IPS-18a (cell line): ENCODE measurements around the gene C1R.

Experiments
- H3K27ac ChIP-seq: one replicate; pipeline ENCODE4 v1.5.1; 2013; ENCODE audit warnings: low read length
- H3K27me3 ChIP-seq: one replicate; pipeline ENCODE4 v1.6.1; 2013; ENCODE audit warnings: mild to moderate bottlenecking, low read length; ENCODE audit not compliant: control insufficient read depth, insufficient read depth
- H3K36me3 ChIP-seq: one replicate; pipeline ENCODE4 v1.6.1; 2013; ENCODE audit warnings: low read depth, low read length; ENCODE audit not compliant: control insufficient read depth
- H3K4me1 ChIP-seq: one replicate; pipeline ENCODE4 v1.6.1; 2013; ENCODE audit warnings: low read depth, low read length; ENCODE audit not compliant: control insufficient read depth
- H3K4me3 ChIP-seq: one replicate; pipeline ENCODE4 v1.5.1; 2013; ENCODE audit warnings: low read length
- H3K9ac ChIP-seq: one replicate; pipeline ENCODE4 v1.6.1; 2013; ENCODE audit warnings: mild to moderate bottlenecking, low read length, moderate library complexity
- H3K9me3 ChIP-seq: one replicate; pipeline ENCODE4 v1.6.1; 2013; ENCODE audit warnings: low read depth, low read length; ENCODE audit not compliant: control insufficient read depth

Gene C1R

GRCh38 chr12:7075518-7075917, 16.7 kb downstream of the C1R start:
- Histone ChIP-seq H3K4me1 (no peaks in the 10 kb centered on the region), H3K36me3 (no peaks in the 10 kb centered on the region), H3K9me3 (no peaks in the 10 kb centered on the region), H3K4me3 (no peak overlapping the region), H3K9ac (no peak overlapping the region), H3K27me3 (no peaks in the 10 kb centered on the region), H3K27ac (no peak overlapping the region)

- Histone ChIP-seq H3K27ac (no peak overlapping the region), H3K9ac (no peak overlapping the region), H3K27me3 (no peaks in the 10 kb centered on the region), H3K9me3 (no peaks in the 10 kb centered on the region), H3K4me1 (no peaks in the 10 kb centered on the region), H3K36me3 (no peaks in the 10 kb centered on the region), H3K4me3 (no peak overlapping the region)
Observed at GRCh38 chr12:7073946-7074345, 18.3 kb downstream of the C1R start.

DNA sequence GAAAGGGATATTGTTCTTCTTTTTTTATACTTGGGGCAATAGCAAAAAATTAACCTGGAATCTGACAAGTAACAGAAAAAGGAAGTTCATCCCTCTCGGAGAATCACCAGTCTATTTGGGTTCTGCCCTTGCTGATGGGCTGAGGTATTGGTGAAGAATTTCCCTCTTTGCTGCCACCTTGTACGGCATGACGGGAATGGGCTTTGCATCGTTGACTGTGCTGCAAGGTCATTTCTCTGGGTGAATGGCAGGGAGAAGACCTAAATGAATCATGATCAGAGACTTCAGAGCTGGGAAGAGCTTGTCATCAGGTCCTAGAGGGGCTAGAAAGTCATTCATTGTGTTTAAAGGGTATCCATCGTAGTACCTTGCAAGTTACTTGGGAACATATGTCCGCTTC, 19.7 kb downstream of the C1R start:
- no peaks in the 10 kb centered on the region for H3K9me3 ChIP-seq
- no peaks in the 10 kb centered on the region for H3K4me1 ChIP-seq
- no peaks in the 10 kb centered on the region for H3K36me3 ChIP-seq
- no peak overlapping the region for H3K9ac ChIP-seq
- no peaks in the 10 kb centered on the region for H3K27me3 ChIP-seq
- H3K27ac ChIP-seq: no peak overlapping the region
- no peak overlapping the region for H3K4me3 ChIP-seq

- H3K27me3 ChIP-seq: no peaks in the 10 kb centered on the region
Observed at GRCh38 chr12:7072035-7072434, 20.2 kb downstream of the C1R start.

GRCh38 chr12:7069386-7069785, 22.9 kb downstream of the C1R start:
- H3K27ac ChIP-seq: no peak overlapping the region
- no peaks in the 10 kb centered on the region for H3K36me3 ChIP-seq
- H3K4me1 ChIP-seq: no peaks in the 10 kb centered on the region
- H3K9me3 ChIP-seq: no peaks in the 10 kb centered on the region
- H3K9ac ChIP-seq: no peak overlapping the region
- H3K4me3 ChIP-seq: no peak overlapping the region
- no peaks in the 10 kb centered on the region for H3K27me3 ChIP-seq

More at GRCh38 chr12:7072035-7072434, 20.2 kb downstream of the C1R start:
- Histone ChIP-seq H3K27ac (no peak overlapping the region), H3K4me3 (no peak overlapping the region), H3K36me3 (no peaks in the 10 kb centered on the region), H3K9me3 (no peaks in the 10 kb centered on the region), H3K4me1 (no peaks in the 10 kb centered on the region), H3K9ac (no peak overlapping the region)

DNA sequence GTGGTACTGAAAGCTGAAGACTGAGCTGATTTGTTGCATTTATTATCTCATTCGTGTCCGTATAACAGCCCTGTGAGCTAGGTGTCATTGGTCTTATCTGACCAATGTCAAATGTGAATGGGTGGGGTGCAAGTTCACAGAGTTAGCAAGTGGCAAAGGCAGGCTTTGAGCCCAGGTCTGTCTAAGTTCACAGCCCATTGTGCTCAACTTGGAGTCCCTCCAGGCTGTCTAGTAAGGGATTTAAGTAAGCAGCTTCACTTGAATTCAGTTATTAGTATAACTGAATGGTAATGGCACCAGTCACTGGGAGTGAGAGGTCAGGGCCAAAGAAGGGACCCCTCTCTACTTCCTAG, 23.3 kb downstream of the C1R start:
- H3K4me3 ChIP-seq: no peak overlapping the region
- H3K27ac ChIP-seq: no peak overlapping the region
- H3K9ac ChIP-seq: no peak overlapping the region
- H3K9me3 ChIP-seq: no peaks in the 10 kb centered on the region
- H3K27me3 ChIP-seq: no peaks in the 10 kb centered on the region
- H3K4me1 ChIP-seq: no peaks in the 10 kb centered on the region
- no peaks in the 10 kb centered on the region for H3K36me3 ChIP-seq

DNA sequence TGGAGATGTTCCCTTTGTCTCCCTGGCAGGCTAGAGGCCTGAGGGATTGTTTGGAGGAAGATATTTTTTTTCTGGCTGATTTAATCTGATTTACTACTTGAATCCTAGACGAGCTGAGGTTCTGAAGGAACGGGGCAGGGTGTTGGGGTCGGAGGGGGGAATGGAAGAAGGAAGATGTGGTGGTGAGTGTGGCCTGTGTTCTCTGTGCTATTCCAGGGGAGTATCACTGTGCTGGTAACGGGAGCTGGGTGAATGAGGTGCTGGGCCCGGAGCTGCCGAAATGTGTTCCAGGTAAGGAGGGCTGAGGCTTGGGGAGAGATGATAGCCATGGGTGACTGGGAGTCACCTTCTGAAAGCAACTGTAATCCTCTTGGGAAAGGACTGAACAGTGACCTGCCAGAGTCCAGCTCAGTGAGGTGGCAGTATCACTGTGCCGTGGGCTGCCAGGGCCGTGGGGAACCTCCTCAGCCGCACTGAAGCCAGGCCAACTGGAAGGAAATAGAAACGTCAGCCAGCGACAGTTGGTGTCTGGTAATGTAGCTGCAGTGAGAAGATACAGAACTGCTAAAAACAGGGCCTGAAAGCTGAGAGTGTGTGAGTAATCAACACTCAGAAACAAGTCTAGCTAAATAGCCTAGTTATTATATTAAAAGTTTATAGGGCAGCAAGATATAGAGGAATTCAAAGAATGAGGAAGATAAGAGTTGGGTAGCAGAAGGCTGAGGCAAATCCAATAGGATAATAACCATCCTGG, 23.8 kb downstream of the C1R start:
- H3K9me3 ChIP-seq: no peaks in the 10 kb centered on the region
- no peaks in the 10 kb centered on the region for H3K36me3 ChIP-seq
- no peak overlapping the region for H3K27ac ChIP-seq
- no peaks in the 10 kb centered on the region for H3K27me3 ChIP-seq
- H3K9ac ChIP-seq: no peak overlapping the region
- H3K4me3 ChIP-seq: no peak overlapping the region
- no peaks in the 10 kb centered on the region for H3K4me1 ChIP-seq

GRCh38 chr12:7067096-7067495, 25.1 kb downstream of the C1R start:
- Histone ChIP-seq H3K27me3 (no peaks in the 10 kb centered on the region), H3K36me3 (no peaks in the 10 kb centered on the region), H3K9ac (no peak overlapping the region), H3K4me1 (no peaks in the 10 kb centered on the region), H3K27ac (no peak overlapping the region), H3K4me3 (no peak overlapping the region), H3K9me3 (no peaks in the 10 kb centered on the region)

- H3K27ac ChIP-seq: no peak overlapping the region
- H3K36me3 ChIP-seq: no peaks in the 10 kb centered on the region
Observed at GRCh38 chr12:7066596-7066995, 25.6 kb downstream of the C1R start.

DNA sequence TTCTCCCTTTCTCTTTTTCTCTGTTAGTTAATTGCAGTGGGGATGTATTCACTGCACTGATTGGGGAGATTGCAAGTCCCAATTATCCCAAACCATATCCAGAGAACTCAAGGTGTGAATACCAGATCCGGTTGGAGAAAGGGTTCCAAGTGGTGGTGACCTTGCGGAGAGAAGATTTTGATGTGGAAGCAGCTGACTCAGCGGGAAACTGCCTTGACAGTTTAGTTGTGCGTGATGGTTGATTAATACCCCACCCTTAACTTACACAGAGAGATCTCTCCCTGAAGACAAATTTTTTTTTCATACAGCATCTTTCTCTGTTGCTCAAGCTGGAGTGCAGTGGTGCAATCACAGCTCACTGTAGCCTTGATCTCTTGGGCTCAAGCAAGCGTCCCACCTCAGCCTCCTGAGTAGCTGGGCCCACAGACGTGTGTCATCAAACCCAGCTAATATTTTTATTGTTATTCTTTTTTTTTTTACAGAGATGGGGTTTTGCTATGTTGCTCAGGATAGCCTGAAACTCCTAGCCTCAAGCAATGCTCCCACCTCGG, 27.1 kb downstream of the C1R start:
- Histone ChIP-seq H3K27me3 (no peaks in the 10 kb centered on the region), H3K4me1 (peaks cover 7% of the 10 kb centered on the region), H3K4me3 (no peak overlapping the region), H3K9ac (no peak overlapping the region), H3K27ac (no peak overlapping the region), H3K36me3 (no peaks in the 10 kb centered on the region), H3K9me3 (no peaks in the 10 kb centered on the region)

More at GRCh38 chr12:7066596-7066995, 25.6 kb downstream of the C1R start:
- no peak overlapping the region for H3K9ac ChIP-seq
- H3K4me3 ChIP-seq: no peak overlapping the region
- no peaks in the 10 kb centered on the region for H3K27me3 ChIP-seq
- no peaks in the 10 kb centered on the region for H3K4me1 ChIP-seq
- no peaks in the 10 kb centered on the region for H3K9me3 ChIP-seq

- Histone ChIP-seq H3K4me3 (no peak overlapping the region), H3K27me3 (no peaks in the 10 kb centered on the region), H3K27ac (no peak overlapping the region), H3K9ac (no peak overlapping the region), H3K36me3 (no peaks in the 10 kb centered on the region), H3K9me3 (no peaks in the 10 kb centered on the region), H3K4me1 (peaks cover 7% of the 10 kb centered on the region)
Observed at GRCh38 chr12:7064516-7064915, 27.7 kb downstream of the C1R start.

DNA sequence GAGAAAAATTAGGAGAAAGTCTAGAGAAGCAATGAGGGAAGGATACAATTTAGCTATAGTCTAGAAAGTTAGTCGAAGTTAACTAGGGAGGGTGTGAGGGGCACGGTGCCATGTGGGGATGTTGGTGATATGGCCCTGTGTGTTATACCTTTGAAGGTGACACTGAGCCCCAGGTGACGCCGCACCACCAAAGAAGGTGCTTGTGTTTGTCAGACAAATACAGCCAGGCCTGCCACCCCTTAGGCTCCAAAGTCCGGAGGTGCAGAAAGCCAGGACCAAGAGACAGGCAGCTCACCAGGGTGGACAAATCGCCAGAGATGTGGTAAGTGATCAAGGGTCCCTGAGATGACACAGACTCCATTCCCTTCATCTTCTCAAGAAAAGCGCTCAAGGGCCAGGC, 30.6 kb downstream of the C1R start:
- Histone ChIP-seq H3K27ac (no peak overlapping the region), H3K27me3 (no peaks in the 10 kb centered on the region), H3K9ac (no peak overlapping the region), H3K36me3 (no peaks in the 10 kb centered on the region), H3K4me3 (no peak overlapping the region), H3K9me3 (no peaks in the 10 kb centered on the region), H3K4me1 (peaks cover 7% of the 10 kb centered on the region)
